K562 (cell line): ENCODE data around the gene TNNI2. TPM values are rescaled to one million over a fixed set of nuclear protein-coding genes. Genes with fewer than 3 reads are reported as not detected.
A peak's percentile ranks its signal among the peaks of the same experiment; 100 is the strongest.

Experiments used
- CTCF ChIP-seq, 3 experiments: IDR thresholded peaks in 2 of 3; conservative IDR thresholded peaks in 1 of 3; 2 replicates each; pipeline ENCODE4 v1.5.1; 2011 to 2012; ENCODE audit warnings: low read length in 3 of 3, mild to moderate bottlenecking in 3 of 3, control low read depth in 2 of 3, improper control_type of control experiment in 1 of 3, inconsistent platforms in 1 of 3, low read depth in 1 of 3, mixed read lengths in 1 of 3, moderate library complexity in 1 of 3; ENCODE audit not compliant: insufficient read depth in 2 of 3
- DACH1 ChIP-seq: fragments of 450-650 bp; IDR thresholded peaks from 2 replicates; pipeline ENCODE4 v1.6.1; 2018; ENCODE audit not compliant: partially characterized antibody
- DNMT1 ChIP-seq: fragments of 450-650 bp; IDR thresholded peaks from 2 replicates; pipeline ENCODE4 v1.6.1; 2016; ENCODE audit warnings: antibody characterized with exemption, mild to moderate bottlenecking
- DPF2 ChIP-seq: fragments of 450-650 bp; IDR thresholded peaks from 2 replicates; pipeline ENCODE4 v1.6.1; 2016
- ELK1 ChIP-seq: sonication (generic); formaldehyde crosslinking; IDR thresholded peaks from 2 replicates; pipeline ENCODE4 v1.8.1; 2022; ENCODE audit warnings: missing genetic modification reagents
- MGA ChIP-seq: fragments of 450-650 bp; IDR thresholded peaks from 2 replicates; pipeline ENCODE4 v1.6.1; 2016; ENCODE audit warnings: mild to moderate bottlenecking, moderate library complexity
- NR0B1 ChIP-seq: fragments of 450-650 bp; IDR thresholded peaks from one replicate; pipeline ENCODE4 v1.6.1; 2018; ENCODE audit warnings: mild to moderate bottlenecking, moderate library complexity; ENCODE audit not compliant: partially characterized antibody
- THAP12 ChIP-seq: fragments of 250-450 bp; sonication (Bioruptor Pico); IDR thresholded peaks from 2 replicates; pipeline ENCODE4 v1.9.0; 2021; ENCODE audit warnings: mild to moderate bottlenecking, inconsistent platforms
- polyA plus RNA-seq, 8 experiments: library from polyadenylated mRNA; depleted of rRNA in 4 of 8; stranded (reverse) in 5 of 8; unstranded in 3 of 8; fragments of >200 nt; fragmentation: Nextera tagmentation in 2 of 8; fragmentation: Illumina TruSeq in 1 of 8; extraction: Ambion mirVana in 2 of 8; extraction: Trizol in 1 of 8; gene quantifications; 2 replicates each; pipeline versions ENCODE4 v1.2.1 to v1.2.3, GENCODE V29; 2011 to 2014; ENCODE audit warnings: inconsistent platforms in 1 of 8, missing spikeins in 1 of 8
- total RNA-seq, 7 experiments: library from RNA; depleted of rRNA in 6 of 7; stranded (reverse); fragments of >200 nt in 6 of 7; fragmentation: Illumina TruSeq in 2 of 7; extraction: Trizol in 2 of 7; gene quantifications; 2 replicates each; pipeline versions ENCODE4 v1.2.1 to v1.2.3, GENCODE V29; 2011 to 2021; ENCODE audit warnings: low replicate concordance in 1 of 7

TNNI2 gene
- total and polyA plus RNA-seq, 9 of the 15 experiments (the other 6 are each of a cell fraction or from before 2014, with no cell fraction given): not detected

GRCh38 chr11:1825039-1825740, 13.6 kb upstream of the TNNI2 start (continued):
- TF ChIP-seq THAP12 (CRISPR knock-in tag) (no peak), ELK1 (CRISPR knock-in tag) (no peak), CTCF (IDR thresholded peaks at IDR 0.05 in 2 of 3, conservative IDR thresholded peaks at IDR 0.05 in 1 of 3; ENCODE audit: insufficient read depth in 2 of 3, low read depth in 1 of 3, low read length in 3 of 3) (peak; percentile 85 to 96 (median 89)), MGA (no peak), DACH1 (no peak), DNMT1 (no peak), DPF2 (no peak), NR0B1 (no peak)
